Esophagus squamous epithelium (tissue), 5 donors: Measurements from ENCODE around the gene PRKCZ. TPM values are rescaled to one million over a fixed set of nuclear protein-coding genes. Genes with fewer than 3 reads are reported as not detected.

ENCODE experiments used
- DNase-seq: peaks from one replicate; lab custom pipeline; 2025; lab: John Stamatoyannopoulos, UW
- H3K27ac ChIP-seq, 4 donors: fragments of 200-600 bp; sonication (generic); one replicate each; pipeline ENCODE4 v1.5.1; 2016 to 2019; ENCODE audit warnings: mild to moderate bottlenecking in 1 of 4
- H3K27me3 ChIP-seq, 4 donors: fragments of 200-600 bp; sonication (generic); 1 replicate in 3 of 4; 2 replicates in 1 of 4; pipeline versions ENCODE4 v1.5.1 to v1.6.0; 2017 to 2021; ENCODE audit warnings: antibody characterized with exemption in 1 of 4
- H3K36me3 ChIP-seq, 3 donors: fragments of 200-600 bp; sonication (generic); one replicate each; pipeline ENCODE4 v1.5.1; 2016 to 2019
- H3K4me1 ChIP-seq, 3 donors: fragments of 200-600 bp; sonication (generic); one replicate each; pipeline ENCODE4 v1.5.1; 2017 to 2019
- H3K4me3 ChIP-seq, 4 donors: fragments of 200-600 bp; sonication (generic); 1 replicate in 3 of 4; 2 replicates in 1 of 4; pipeline ENCODE4 v1.5.1; 2016 to 2019; ENCODE audit warnings: mild to moderate bottlenecking in 2 of 4, moderate library complexity in 1 of 4
- H3K9me3 ChIP-seq, 3 donors: fragments of 200-600 bp; sonication (generic); one replicate each; pipeline ENCODE4 v1.5.1; 2016 to 2019
- CTCF ChIP-seq, 6 experiments: fragments of 450-650 bp in 4 of 6; fragments of 200-600 bp in 2 of 6; sonication (generic) in 2 of 6; IDR thresholded peaks; one replicate each; pipeline ENCODE4 v1.5.1; 2016 to 2019; ENCODE audit warnings: antibody characterized with exemption in 6 of 6, mild to moderate bottlenecking in 4 of 6, moderate library complexity in 4 of 6
- POLR2A ChIP-seq, 4 donors: fragments of 450-650 bp; IDR thresholded peaks; one replicate each; pipeline ENCODE4 v1.6.1; 2017; ENCODE audit warnings: antibody characterized with exemption in 4 of 4, mild to moderate bottlenecking in 4 of 4, moderate library complexity in 3 of 4
- WGBS, 2 donors: methylation state at CpG; one replicate each; pipeline ENCODE4 v1.1.5; 2018; 5-methylcytosine and 5-hydroxymethylcytosine counted together
- intact Hi-C: fragments of 100-400 bp; cut with DNase I; formaldehyde crosslinking; loops from one replicate; pipeline ENCODE4 v1.15.0; 2022
- total RNA-seq, 4 donors: library from RNA; depleted of rRNA; stranded (reverse); fragments of >200 nt; gene quantifications; one replicate each; pipeline ENCODE4 v1.1.0, GENCODE V29; 2016
- donor health status: DM: yes; HTN: yes; CAD: no.

Gene PRKCZ
- total RNA-seq, 4 donors from 2014 or later = 14.5 to 23.8 (median 17.5) TPM

- no peaks in the 10 kb centered on the region for H3K27me3 ChIP-seq
- peak overlapping the region; percentile 42 to 77 (median 68) for H3K4me3 ChIP-seq
- no peak for DNase-seq
- 4 to 8% methylated on average over 17 to 19 of the region's 32 CpGs for WGBS, 2 donors
- peaks cover 48 to 74% (median 66%) of the 10 kb centered on the region in 3 donors for H3K4me1 ChIP-seq
- peak overlapping the region; percentile 82 to 94 (median 91) for H3K27ac ChIP-seq
- no peaks in the 10 kb centered on the region for H3K9me3 ChIP-seq
- TF ChIP-seq POLR2A (IDR thresholded peaks at IDR 0.05) (no peak), CTCF (IDR thresholded peaks at IDR 0.05) (no peak)
- intact Hi-C loops = no loop called here
- no peaks in the 10 kb centered on the region for H3K36me3 ChIP-seq
Measured at GRCh38 chr1:2229911-2230731, 179.9 kb downstream of the PRKCZ start.

GRCh38 chr1:2230781-2231531 is 180.7 kb downstream of the PRKCZ start:
- intact Hi-C loops = no loop called here
- Histone ChIP-seq H3K27me3 (no peaks in the 10 kb centered on the region), H3K4me3 (peak overlapping the region; percentile 42 to 77 (median 68)), H3K27ac (peak overlapping the region; percentile 82 to 94 (median 91)), H3K36me3 (no peaks in the 10 kb centered on the region), H3K9me3 (no peaks in the 10 kb centered on the region), H3K4me1 (peaks cover 57 to 82% (median 74%) of the 10 kb centered on the region in 3 donors)
- no peak for TF ChIP-seq CTCF (IDR thresholded peaks at IDR 0.05)
- peak in 1 of 4 donors; percentile 17 for TF ChIP-seq POLR2A (IDR thresholded peaks at IDR 0.05)
- no peak for DNase-seq
- 13% methylated on average over 16 of the region's 30 CpGs; no CpG with 5 or more reads in 1 of the 2 donors for WGBS, 2 donors

- WGBS, 2 donors = 13 to 14% methylated on average over 7 to 19 of the region's 26 CpGs
- intact Hi-C loops = no loop called here
- Histone ChIP-seq H3K27me3 (no peaks in the 10 kb centered on the region), H3K4me1 (peaks cover 61 to 82% (median 78%) of the 10 kb centered on the region in 3 donors), H3K4me3 (peak overlapping the region; percentile 42 to 77 (median 68)), H3K36me3 (no peaks in the 10 kb centered on the region), H3K27ac (peak overlapping the region; percentile 82 to 94 (median 91)), H3K9me3 (no peaks in the 10 kb centered on the region)
- DNase-seq = no peak
- peak in 1 of 4 donors; percentile 50 for TF ChIP-seq POLR2A (IDR thresholded peaks at IDR 0.05)
- TF ChIP-seq CTCF (IDR thresholded peaks at IDR 0.05) = no peak
Measured at GRCh38 chr1:2231532-2232254, 181.5 kb downstream of the PRKCZ start.

- Histone ChIP-seq H3K27me3 (no peaks in the 10 kb centered on the region), H3K4me1 (peaks cover 66 to 86% (median 84%) of the 10 kb centered on the region in 3 donors), H3K9me3 (no peaks in the 10 kb centered on the region), H3K36me3 (no peaks in the 10 kb centered on the region), H3K27ac (peak overlapping the region; percentile 82 to 94 (median 91)), H3K4me3 (peak overlapping the region; percentile 42 to 77 (median 68))
- WGBS, 2 donors = 16 to 30% methylated on average over 5 to 9 of the region's 17 CpGs
- no peak for DNase-seq
- intact Hi-C loops = no loop called here
- peak in 1 of 4 donors; percentile 34 for TF ChIP-seq POLR2A (IDR thresholded peaks at IDR 0.05)
- no peak for TF ChIP-seq CTCF (IDR thresholded peaks at IDR 0.05)
Measured at GRCh38 chr1:2232255-2232915, 182.2 kb downstream of the PRKCZ start.
